Daoy (cell line): ENCODE measurements around the gene EMC8. TPM values are rescaled to one million over a fixed set of nuclear protein-coding genes. Genes with fewer than 3 reads are reported as not detected.
A peak's percentile ranks its signal among the peaks of the same experiment; 100 is the strongest.
"Not testable (repeated sequence)": the region's sequence is repeated elsewhere in the genome, so short reads cannot be mapped to it uniquely, and the experiment has no call there.

Source experiments
- DNase-seq: peaks from one replicate; pipeline ENCODE4 v3.0.0-alpha.2; 2015; ENCODE audit warnings: low read depth
- total RNA-seq: library from RNA; depleted of rRNA; stranded (reverse); fragments of >200 nt; shearing (Covaris generic); gene quantifications from 2 replicates; pipeline ENCODE4 v1.2.3, GENCODE V29; 2014

Gene EMC8
- total RNA-seq, 1 experiment from 2014 or later = 40.5 TPM

GRCh38 chr16:85835227-85835751, 35.9 kb upstream of the EMC8 start:
- no peak for DNase-seq

GRCh38 chr16:85834741-85835140, 35.4 kb upstream of the EMC8 start:
- no peak for DNase-seq

- no peak for DNase-seq
These were observed 34.0 kb upstream of the EMC8 start for GRCh38 chr16:85833219-85833920.

- no peak for DNase-seq
These were observed 33.4 kb upstream of the EMC8 start for GRCh38 chr16:85832570-85833218.

GRCh38 chr16:85830821-85831220, 31.5 kb upstream of the EMC8 start:
- DNase-seq = no peak

- no peak for DNase-seq
These were observed 30.6 kb upstream of the EMC8 start for GRCh38 chr16:85829751-85830445.

- no peak for DNase-seq
These were observed 29.9 kb upstream of the EMC8 start for GRCh38 chr16:85829171-85829719.

- no peak for DNase-seq
These were observed 28.8 kb upstream of the EMC8 start for GRCh38 chr16:85828166-85828565.

GRCh38 chr16:85826686-85827247, 27.4 kb upstream of the EMC8 start:
- no peak for DNase-seq

GRCh38 chr16:85825326-85825725, 26.0 kb upstream of the EMC8 start:
- DNase-seq = no peak

GRCh38 chr16:85824161-85825135, 25.1 kb upstream of the EMC8 start:
- DNase-seq = no peak

- no peak for DNase-seq
These were observed 24.1 kb upstream of the EMC8 start for GRCh38 chr16:85823328-85823920.

GRCh38 chr16:85822145-85822544, 22.8 kb upstream of the EMC8 start:
- no peak for DNase-seq

GRCh38 chr16:85821390-85822135, 22.2 kb upstream of the EMC8 start:
- DNase-seq = peak; percentile 75

GRCh38 chr16:85820604-85821372, 21.4 kb upstream of the EMC8 start:
- DNase-seq = no peak

- peak; percentile 35 for DNase-seq
These were observed 20.4 kb upstream of the EMC8 start for GRCh38 chr16:85819771-85820170.

GRCh38 chr16:85819245-85819644, 19.9 kb upstream of the EMC8 start:
- peak; percentile 76 for DNase-seq

GRCh38 chr16:85817195-85817594, 17.9 kb upstream of the EMC8 start:
- not testable (repeated sequence) for DNase-seq

GRCh38 chr16:85816159-85816558, 16.8 kb upstream of the EMC8 start:
- DNase-seq = no peak
